IMR-90 (cell line): ENCODE results near the gene GALK1. TPM values are rescaled to one million over a fixed set of nuclear protein-coding genes. Genes with fewer than 3 reads are reported as not detected.

Experiments used
- ATAC-seq: fragments of 200-7000 bp; cut with Tn5 transposase; 2 replicates; pipeline ENCODE4 v1.9.1; 2020; ENCODE audit warnings: low read depth, mild to moderate bottlenecking, moderate library complexity
- BruUV-seq: library from RNA; stranded (reverse); fragments of 400-500 nt; replicated peaks from 2 replicates; lab custom pipeline; 2021; lab: Mats Ljungman, UMichigan
- CTCF ChIA-PET: fragments of 300-600 bp; formaldehyde crosslinking; extraction: SDS; loops from one replicate; lab custom pipeline; 2021; ENCODE audit warnings: antibody characterized with exemption; lab: Yijun Ruan, JAX
- POLR2A ChIA-PET: fragments of 300-600 bp; sonication (Branson Sonifier 250); formaldehyde crosslinking; loops from one replicate; lab custom pipeline; 2022; ENCODE audit warnings: antibody characterized with exemption; ENCODE audit not compliant: unreplicated experiment; lab: Charles Lee
- DNase-seq: peaks from one replicate; pipeline ENCODE4 v3.0.0; 2013
- H2AFZ ChIP-seq: replicated peaks from 2 replicates; pipeline ENCODE3; 2013; ENCODE audit warnings: low read length, mild to moderate bottlenecking; ENCODE audit not compliant: poor library complexity
- H2AK5ac ChIP-seq: 2 replicates; pipeline ENCODE4 v1.6.1; 2013; ENCODE audit warnings: low read depth, low read length, inconsistent platforms
- H2AK9ac ChIP-seq: replicated peaks from 2 replicates; pipeline ENCODE3; 2013; ENCODE audit warnings: mild to moderate bottlenecking, low read depth, low read length, moderate library complexity; ENCODE audit not compliant: poor library complexity
- H2BK120ac ChIP-seq: 2 replicates; pipeline ENCODE4 v1.6.1; 2013; ENCODE audit warnings: low read depth, low read length, inconsistent platforms
- H2BK15ac ChIP-seq: 3 replicates; pipeline ENCODE4 v1.6.1; 2013; ENCODE audit warnings: low read depth, low read length, inconsistent platforms
- H2BK20ac ChIP-seq: 2 replicates; pipeline ENCODE4 v1.6.1; 2013; ENCODE audit warnings: low read depth, mild to moderate bottlenecking, inconsistent platforms, low read length, moderate library complexity
- H2BK5ac ChIP-seq: 2 replicates; pipeline ENCODE4 v1.6.1; 2013; ENCODE audit warnings: mild to moderate bottlenecking, low read depth, low read length, inconsistent platforms; ENCODE audit not compliant: poor library complexity, severe bottlenecking
- H3K14ac ChIP-seq: replicated peaks from 2 replicates; pipeline ENCODE4 v1.6.1; 2013; ENCODE audit warnings: low read depth, low read length, inconsistent platforms
- H3K18ac ChIP-seq: 2 replicates; pipeline ENCODE4 v1.6.1; 2013; ENCODE audit warnings: low read depth, low read length, control low read depth
- H3K23ac ChIP-seq: 2 replicates; pipeline ENCODE4 v1.6.1; 2013; ENCODE audit warnings: low read depth, low read length, inconsistent platforms
- H3K27ac ChIP-seq: 2 replicates; pipeline ENCODE4 v1.5.1; 2013; ENCODE audit warnings: mild to moderate bottlenecking, control low read depth, low read length; ENCODE audit not compliant: insufficient read depth
- H3K27me3 ChIP-seq: 2 replicates; pipeline ENCODE4 v1.6.1; 2013; ENCODE audit warnings: low read length; ENCODE audit not compliant: control insufficient read depth, insufficient read depth
- H3K36me3 ChIP-seq: 2 replicates; pipeline ENCODE4 v1.6.1; 2013; ENCODE audit warnings: low read length, mixed read lengths; ENCODE audit not compliant: control insufficient read depth, insufficient read depth
- H3K4ac ChIP-seq: 2 replicates; pipeline ENCODE4 v1.6.1; 2013; ENCODE audit warnings: low read depth, low read length, inconsistent platforms
- H3K4me1 ChIP-seq: 2 replicates; pipeline ENCODE4 v1.6.1; 2013; ENCODE audit warnings: low read length, mixed read lengths; ENCODE audit not compliant: control insufficient read depth, insufficient read depth
- H3K4me2 ChIP-seq: 2 replicates; pipeline ENCODE4 v1.6.1; 2013; ENCODE audit warnings: low read depth, mild to moderate bottlenecking, control low read depth, low read length, moderate library complexity
- H3K4me3 ChIP-seq: 2 replicates; pipeline ENCODE4 v1.5.1; 2013; ENCODE audit warnings: low read depth, mild to moderate bottlenecking, control low read depth, low read length, moderate library complexity; ENCODE audit not compliant: insufficient read depth
- H3K56ac ChIP-seq: 2 replicates; pipeline ENCODE4 v1.6.1; 2013; ENCODE audit warnings: low read length, inconsistent platforms; ENCODE audit not compliant: insufficient read depth; ENCODE audit errors: extremely low read depth
- H3K79me1 ChIP-seq, 2 experiments: 2 replicates each; pipeline ENCODE4 v1.6.1; 2013; ENCODE audit warnings: low read length in 2 of 2, inconsistent platforms in 1 of 2, low read depth in 1 of 2
- H3K9ac ChIP-seq: 2 replicates; pipeline ENCODE4 v1.6.1; 2013; ENCODE audit warnings: low read depth, low read length, control low read depth
- H3K9me1 ChIP-seq: 2 replicates; pipeline ENCODE4 v1.6.1; 2013; ENCODE audit warnings: low read length, inconsistent platforms; ENCODE audit not compliant: insufficient read depth
- H3K9me3 ChIP-seq: 2 replicates; pipeline ENCODE4 v1.6.1; 2013; ENCODE audit warnings: low read length; ENCODE audit not compliant: control insufficient read depth, insufficient read depth
- H4K20me1 ChIP-seq: 2 replicates; pipeline ENCODE4 v1.6.1; 2013; ENCODE audit warnings: low read length, inconsistent platforms; ENCODE audit not compliant: insufficient read depth
- H4K5ac ChIP-seq: 2 replicates; pipeline ENCODE4 v1.6.1; 2013; ENCODE audit warnings: mild to moderate bottlenecking, low read depth, low read length, control low read depth
- H4K8ac ChIP-seq, 2 experiments: 2 replicates each; pipeline ENCODE4 v1.6.1; 2013; ENCODE audit warnings: low read depth in 2 of 2, low read length in 2 of 2, control low read depth in 1 of 2, inconsistent platforms in 1 of 2
- H4K91ac ChIP-seq: 2 replicates; pipeline ENCODE4 v1.6.1; 2013; ENCODE audit warnings: low read depth, low read length, inconsistent platforms; ENCODE audit not compliant: insufficient read depth
- BHLHE40 ChIP-seq: fragments of 150-350 bp; IDR thresholded peaks from 2 replicates; pipeline ENCODE4 v1.6.1; 2016; ENCODE audit warnings: mild to moderate bottlenecking, low read depth, low read length
- CEBPB ChIP-seq: IDR thresholded peaks from 2 replicates; pipeline ENCODE4 v1.6.1; 2012; ENCODE audit warnings: low read depth, low read length, improper control_type of control experiment
- CHD1 ChIP-seq: IDR thresholded peaks from 2 replicates; pipeline ENCODE4 v1.6.1; 2012; ENCODE audit warnings: low read depth, low read length, improper control_type of control experiment
- NFE2L2 ChIP-seq: fragments of 150-350 bp; IDR thresholded peaks from 2 replicates; pipeline ENCODE4 v1.6.1; 2016; ENCODE audit warnings: low read depth, mild to moderate bottlenecking, low read length
- POLR2A ChIP-seq: IDR thresholded peaks from 2 replicates; pipeline ENCODE4 v1.6.1; 2012; ENCODE audit warnings: mild to moderate bottlenecking, low read depth, low read length
- RAD21 ChIP-seq: IDR thresholded peaks from 2 replicates; pipeline ENCODE4 v1.6.1; 2012; ENCODE audit warnings: low read length, improper control_type of control experiment
- WGBS, 2 experiments: methylation state at CpG; one replicate each; pipeline versions ENCODE4 v1.1.5 to v1.1.7; 2013; ENCODE audit warnings: missing lambda C conversion rate in 2 of 2; ENCODE audit not compliant: insufficient read length in 1 of 2; ENCODE audit errors: extremely low coverage in 2 of 2; 5-methylcytosine and 5-hydroxymethylcytosine counted together
- dilution Hi-C: fragments of 300-500 bp; cut with HindIII; formaldehyde crosslinking; loops from one replicate; pipeline ENCODE4 v1.14.3; 2018; ENCODE audit warnings: low sequenced_read_pairs; ENCODE audit not compliant: unreplicated experiment
- in situ Hi-C: fragments of 300-500 bp; cut with MboI; formaldehyde crosslinking; loops from 3 replicates; pipeline ENCODE4 v1.14.3; 2019; ENCODE audit warnings: low sequenced_read_pairs, inconsistent platforms, mixed read lengths
- intact Hi-C: fragments of 100-400 bp; cut with micrococcal nuclease; formaldehyde crosslinking; loops from 2 replicates; pipeline ENCODE4 v1.10.0; 2022
- polyA plus RNA-seq, 3 experiments: library from polyadenylated mRNA; depleted of rRNA; stranded (reverse); fragments of >200 nt; gene quantifications; 2 replicates each; pipeline ENCODE4 v1.2.3, GENCODE V29; 2012; ENCODE audit warnings: low replicate concordance in 1 of 3
- total RNA-seq: library from RNA; depleted of rRNA; stranded (reverse); fragments of >200 nt; gene quantifications from 2 replicates; pipeline ENCODE4 v1.2.3, GENCODE V29; 2012
- TF ChIP-seq, protein P1 (sequence below): conservative IDR thresholded peaks from 2 replicates; pipeline ENCODE4 v1.5.1; 2012; ENCODE audit warnings: mild to moderate bottlenecking, low read depth, low read length, improper control_type of control experiment

GALK1 gene
- total and polyA plus RNA-seq, 2 of the 4 experiments (the other 2 are of a cell fraction), result 19.9 to 21.9 TPM

DNA sequence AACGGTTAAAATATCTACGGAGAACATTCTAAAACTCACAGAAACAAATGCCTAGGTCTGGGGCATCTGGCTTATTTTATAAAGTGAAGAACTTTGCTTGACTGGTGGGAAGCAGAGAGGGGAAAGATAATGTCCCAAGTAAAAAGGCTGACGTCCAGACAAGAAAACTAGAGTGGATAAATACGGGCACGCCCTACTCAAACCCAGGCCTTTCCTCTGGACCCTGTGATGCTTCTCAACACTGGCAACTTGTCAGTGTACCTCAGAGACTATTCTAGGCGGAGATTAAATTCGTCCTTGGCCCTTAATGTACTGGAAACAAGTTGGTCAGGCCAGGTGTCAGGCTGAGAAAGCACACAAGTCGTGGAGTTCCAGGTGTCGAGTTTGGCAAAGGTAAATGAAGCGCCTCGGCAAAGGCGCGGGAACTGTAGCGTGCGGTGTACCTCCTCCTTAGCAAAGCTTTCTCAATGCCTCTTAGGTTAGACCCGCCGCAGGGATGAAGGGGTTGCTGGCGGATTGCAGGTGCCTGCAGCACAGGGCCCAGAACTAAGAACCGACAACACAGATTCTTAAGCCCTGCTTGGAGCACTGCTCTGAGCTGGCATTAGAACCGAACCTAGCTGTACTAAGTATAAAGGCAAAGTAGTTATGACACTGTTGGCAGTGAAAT, 18.9 kb upstream of the GALK1 start (continued):
- TF ChIP-seq RAD21 (no peak), CHD1 (no peak)

DNA sequence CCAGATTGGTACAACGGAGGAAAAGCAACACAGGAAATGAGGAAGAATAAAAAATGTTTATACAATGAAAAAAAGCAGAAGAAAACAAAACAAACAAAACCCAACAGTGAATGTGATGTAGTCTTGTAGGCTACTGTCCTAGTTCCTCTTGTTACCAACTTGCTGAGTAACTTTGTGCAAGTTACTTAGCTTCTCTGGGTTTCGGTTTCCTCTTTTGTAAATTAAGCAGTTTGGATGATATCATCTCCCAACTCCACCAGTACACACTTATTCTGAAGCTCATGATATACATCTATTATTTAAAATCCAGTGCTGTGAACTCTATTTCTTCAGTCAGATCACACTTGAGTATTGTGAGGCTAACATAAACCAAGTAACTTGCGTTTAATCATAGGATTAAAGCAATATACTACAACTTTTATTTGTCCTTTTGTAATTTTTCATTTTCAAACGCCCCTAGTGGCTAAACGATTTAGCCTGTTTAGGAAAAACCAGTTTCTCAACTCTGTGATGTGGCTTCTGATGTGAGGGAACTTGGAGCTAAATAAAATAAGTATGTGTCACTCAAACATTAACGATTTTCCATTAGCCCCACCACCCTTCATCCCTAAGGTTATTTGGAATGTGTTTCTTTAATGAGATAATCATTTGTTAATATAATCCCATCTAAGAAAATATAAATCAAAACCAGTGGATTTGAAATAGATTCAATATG, 18.2 kb upstream of the GALK1 start:
- peak overlapping the region; percentile 66; the same call in 1 of the 2 replicates for H3K9ac ChIP-seq
- WGBS, 2 experiments, result no CpG with 5 or more reads among the region's 6 CpGs
- POLR2A ChIA-PET, result interaction anchor here (0.6 kb wide), 1 partner anchor 14 kb away, joined by 3 read pairs; no protein-coding TSS in a partner anchor

More for the DNA sequence above, 18.2 kb upstream of the GALK1 start:
- Histone ChIP-seq H3K4ac (peak overlapping the region; percentile 43; the same call in 1 of the 2 replicates), H3K18ac (peak overlapping the region; percentile 86), H3K79me1 (peaks cover 16 to 39% of the 10 kb centered on the region in 2 experiments), H3K9me1 (peaks cover 12% of the 10 kb centered on the region), H2AFZ (no peak overlapping the region), H2BK15ac (0 out of 3 replicates have a peak overlapping the region, but pooled peaks have one; percentile 38), H3K27me3 (no peaks in the 10 kb centered on the region), H3K4me2 (peak overlapping the region; percentile 90; the same call in 1 of the 2 replicates), H4K20me1 (peaks cover 14% of the 10 kb centered on the region), H3K9me3 (no peaks in the 10 kb centered on the region), H4K91ac (peak overlapping the region; percentile 62), H2BK120ac (peak overlapping the region; percentile 86), H2AK5ac (no peak overlapping the region), H3K36me3 (peaks cover 8% of the 10 kb centered on the region), H3K4me1 (peaks cover 16% of the 10 kb centered on the region), H3K4me3 (peak overlapping the region; percentile 24; the same call in 1 of the 2 replicates), H3K14ac (peak overlapping the region; percentile 54), H4K8ac (peak overlapping the region; percentile 74 to 92), H2BK20ac (peak overlapping the region; percentile 72; the same call in 1 of the 2 replicates), H2BK5ac (peak overlapping the region; percentile 92), H4K5ac (peak overlapping the region; percentile 93; the same call in 1 of the 2 replicates), H3K23ac (peak overlapping the region; percentile 11; the same call in 1 of the 2 replicates), H3K27ac (peak overlapping the region; percentile 21; the same call in 1 of the 2 replicates), H2AK9ac (no peak overlapping the region), H3K56ac (peak overlapping the region; percentile 29)
- BruUV-seq, result no TSS peak
- intact Hi-C loops (loop anchor here (5.0 to 10.0 kb wide), 2 partner anchors 44 to 92 kb away; partner anchors contain the start of gene TRIM47), in situ Hi-C loops (no loop called here), dilution Hi-C loops (no loop called here)
- TF ChIP-seq CHD1 (no peak), BHLHE40 (no peak), NFE2L2 (no peak), CEBPB (0 out of 2 replicates have a peak, but pooled peaks have one; percentile 4), POLR2A (no peak)
- TF ChIP-seq, protein P1, sequence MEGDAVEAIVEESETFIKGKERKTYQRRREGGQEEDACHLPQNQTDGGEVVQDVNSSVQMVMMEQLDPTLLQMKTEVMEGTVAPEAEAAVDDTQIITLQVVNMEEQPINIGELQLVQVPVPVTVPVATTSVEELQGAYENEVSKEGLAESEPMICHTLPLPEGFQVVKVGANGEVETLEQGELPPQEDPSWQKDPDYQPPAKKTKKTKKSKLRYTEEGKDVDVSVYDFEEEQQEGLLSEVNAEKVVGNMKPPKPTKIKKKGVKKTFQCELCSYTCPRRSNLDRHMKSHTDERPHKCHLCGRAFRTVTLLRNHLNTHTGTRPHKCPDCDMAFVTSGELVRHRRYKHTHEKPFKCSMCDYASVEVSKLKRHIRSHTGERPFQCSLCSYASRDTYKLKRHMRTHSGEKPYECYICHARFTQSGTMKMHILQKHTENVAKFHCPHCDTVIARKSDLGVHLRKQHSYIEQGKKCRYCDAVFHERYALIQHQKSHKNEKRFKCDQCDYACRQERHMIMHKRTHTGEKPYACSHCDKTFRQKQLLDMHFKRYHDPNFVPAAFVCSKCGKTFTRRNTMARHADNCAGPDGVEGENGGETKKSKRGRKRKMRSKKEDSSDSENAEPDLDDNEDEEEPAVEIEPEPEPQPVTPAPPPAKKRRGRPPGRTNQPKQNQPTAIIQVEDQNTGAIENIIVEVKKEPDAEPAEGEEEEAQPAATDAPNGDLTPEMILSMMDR, result peak; percentile 70
- peak; percentile 64 for DNase-seq
- CTCF ChIA-PET, result interaction anchor here (0.5 to 1.8 kb wide), 11 partner anchors 9 to 113 kb away, joined by 3 to 7 read pairs (median 4); partner anchors contain the start of genes TRIM65 and WBP2
- ATAC-seq, result no peak
